ENCODE measurements around the gene GLCCI1.
"Not testable (repeated sequence)": the region's sequence is repeated elsewhere in the genome, so short reads cannot be mapped to it uniquely, and the experiment has no call there.

Gene GLCCI1

DNA sequence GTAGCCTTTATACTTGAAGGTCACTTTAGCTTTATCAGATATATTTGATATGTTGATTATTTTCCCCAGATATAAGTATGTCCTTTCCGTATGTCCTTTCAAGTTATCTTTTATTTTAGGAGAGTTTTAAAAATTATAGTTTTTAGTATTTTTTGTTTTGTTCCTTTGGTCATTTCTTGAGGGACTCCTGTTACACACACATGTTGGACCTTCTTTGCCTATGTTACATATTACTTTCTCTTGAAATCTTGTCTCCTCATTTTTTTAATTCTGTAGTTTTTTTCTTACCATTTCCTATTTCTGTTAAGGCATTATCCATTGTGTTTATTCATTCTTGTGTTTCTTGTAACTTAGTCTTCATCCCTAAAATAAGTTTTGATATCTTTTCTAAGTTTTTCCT lies 23.9 kb downstream of the GLCCI1 start:
- no peak for DNase-seq

GRCh38 chr7:7995348-7995747 lies 26.8 kb downstream of the GLCCI1 start:
- DNase-seq, result not testable (repeated sequence)

GRCh38 chr7:7996568-7996967 lies 28.0 kb downstream of the GLCCI1 start:
- no peak for DNase-seq

DNA sequence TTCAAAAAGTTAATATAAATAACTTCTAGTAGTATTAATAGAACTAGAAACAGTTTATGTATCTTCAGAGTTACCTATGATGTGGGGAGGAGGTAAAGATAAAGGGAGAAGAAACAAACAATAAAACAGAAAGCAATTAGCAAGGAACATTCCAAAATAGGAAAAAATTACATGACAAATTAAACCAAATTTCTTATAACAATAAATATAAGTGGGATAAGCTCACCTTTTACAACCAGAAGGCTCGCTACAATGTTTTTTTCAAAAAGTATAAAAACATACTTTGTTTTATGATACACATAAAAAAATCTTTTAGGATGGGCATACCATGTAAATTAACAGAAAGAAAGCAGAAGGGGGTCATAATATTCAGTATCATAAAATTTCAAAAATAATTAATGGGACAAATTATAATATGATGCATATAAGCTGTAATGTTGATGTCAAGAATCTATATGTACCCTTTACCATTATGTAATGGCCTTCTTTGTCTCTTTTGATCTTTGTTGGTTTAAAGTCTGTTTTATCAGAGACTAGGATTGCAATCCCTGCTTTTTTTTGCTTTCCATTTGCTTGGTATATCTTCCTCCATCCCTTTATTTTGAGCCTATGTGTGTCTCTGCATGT lies 31.8 kb downstream of the GLCCI1 start:
- no peak for DNase-seq

- no peak for DNase-seq
Measured at GRCh38 chr7:8003077-8003476, 34.5 kb downstream of the GLCCI1 start.

DNA sequence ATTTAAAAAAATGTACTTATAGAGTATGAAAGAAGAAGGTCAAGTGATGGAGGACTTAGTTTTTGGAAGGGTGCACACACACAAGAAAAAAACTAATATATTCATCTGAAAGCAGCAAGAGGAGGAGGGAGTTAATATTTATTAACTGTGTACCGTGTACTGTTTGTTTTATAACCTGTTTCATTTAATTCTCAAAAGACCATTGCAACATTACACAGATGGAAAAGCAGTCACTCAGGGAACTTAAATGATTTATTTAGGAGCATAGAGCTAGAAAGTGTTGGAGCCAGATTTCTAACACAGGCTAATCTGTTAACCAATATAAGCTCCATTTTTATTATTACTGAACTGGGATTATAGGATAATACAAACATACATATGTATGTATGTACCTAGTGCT lies 36.7 kb downstream of the GLCCI1 start:
- DNase-seq, result no peak

- DNase-seq, result no peak
Measured at GRCh38 chr7:8014399-8014798, 45.8 kb downstream of the GLCCI1 start.

GRCh38 chr7:8015100-8015745 lies 46.6 kb downstream of the GLCCI1 start:
- no peak for DNase-seq

GRCh38 chr7:8015746-8016120 lies 47.1 kb downstream of the GLCCI1 start:
- no peak for DNase-seq

DNA sequence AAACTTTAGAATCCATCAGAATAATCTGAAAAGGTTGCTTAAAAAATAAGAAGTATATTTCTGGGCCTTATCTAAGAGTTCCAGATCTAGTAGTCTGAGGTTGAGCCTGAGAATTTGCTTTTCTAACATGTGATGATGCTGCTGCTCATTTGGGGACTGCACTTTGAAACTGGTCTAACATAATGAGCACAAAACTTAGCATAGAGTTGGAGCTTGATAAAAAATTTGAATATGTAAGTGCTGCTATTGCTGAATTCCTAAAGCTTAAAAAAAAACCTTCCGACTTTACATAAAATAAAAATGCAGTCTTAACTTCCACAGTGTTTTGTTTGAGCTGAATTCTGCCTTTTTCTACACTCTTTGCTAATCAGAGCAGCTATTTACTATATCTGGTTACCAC lies 48.8 kb downstream of the GLCCI1 start:
- DNase-seq, result no peak

GRCh38 chr7:8018961-8019360 lies 50.4 kb downstream of the GLCCI1 start:
- DNase-seq, result no peak

DNA sequence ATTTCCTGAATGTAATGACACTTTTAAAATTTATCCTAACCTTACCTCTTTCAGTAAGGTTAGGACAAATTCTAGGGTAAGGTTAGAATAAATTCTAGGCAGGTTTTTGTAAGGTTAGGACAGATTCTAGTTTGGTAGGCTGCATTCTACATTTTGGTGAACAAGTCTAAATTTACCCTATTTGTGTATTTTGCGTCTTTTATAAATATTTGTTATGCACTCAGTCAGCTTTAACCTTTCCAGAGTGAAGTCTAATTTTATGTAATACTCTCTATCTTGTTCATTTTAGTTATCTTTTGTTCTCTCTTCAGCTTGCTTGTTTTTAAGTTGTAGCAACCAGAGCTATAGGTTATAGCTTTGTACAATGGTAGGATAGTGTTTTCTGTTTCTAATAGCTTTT lies 54.0 kb downstream of the GLCCI1 start:
- DNase-seq, result no peak

DNA sequence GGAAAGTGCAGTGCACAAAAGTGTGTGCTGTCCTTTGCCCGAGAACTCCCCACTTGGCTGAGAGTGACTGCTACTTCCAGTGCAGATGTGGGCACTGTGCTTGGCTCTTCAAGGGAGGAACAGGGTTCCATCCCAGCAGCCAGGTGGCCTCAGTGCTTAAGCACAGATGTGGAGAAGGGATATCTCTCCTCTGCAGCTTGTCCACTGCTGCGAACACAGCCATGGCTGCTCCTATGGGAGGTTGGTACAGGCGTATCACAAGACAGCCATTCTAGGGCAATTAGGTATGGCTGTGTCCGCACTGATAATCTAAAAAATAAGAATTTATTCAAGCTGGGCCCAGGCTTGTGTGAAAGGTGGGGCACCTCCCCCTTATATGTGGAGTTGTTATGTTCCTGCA lies 66.6 kb downstream of the GLCCI1 start:
- DNase-seq, result no peak

DNA sequence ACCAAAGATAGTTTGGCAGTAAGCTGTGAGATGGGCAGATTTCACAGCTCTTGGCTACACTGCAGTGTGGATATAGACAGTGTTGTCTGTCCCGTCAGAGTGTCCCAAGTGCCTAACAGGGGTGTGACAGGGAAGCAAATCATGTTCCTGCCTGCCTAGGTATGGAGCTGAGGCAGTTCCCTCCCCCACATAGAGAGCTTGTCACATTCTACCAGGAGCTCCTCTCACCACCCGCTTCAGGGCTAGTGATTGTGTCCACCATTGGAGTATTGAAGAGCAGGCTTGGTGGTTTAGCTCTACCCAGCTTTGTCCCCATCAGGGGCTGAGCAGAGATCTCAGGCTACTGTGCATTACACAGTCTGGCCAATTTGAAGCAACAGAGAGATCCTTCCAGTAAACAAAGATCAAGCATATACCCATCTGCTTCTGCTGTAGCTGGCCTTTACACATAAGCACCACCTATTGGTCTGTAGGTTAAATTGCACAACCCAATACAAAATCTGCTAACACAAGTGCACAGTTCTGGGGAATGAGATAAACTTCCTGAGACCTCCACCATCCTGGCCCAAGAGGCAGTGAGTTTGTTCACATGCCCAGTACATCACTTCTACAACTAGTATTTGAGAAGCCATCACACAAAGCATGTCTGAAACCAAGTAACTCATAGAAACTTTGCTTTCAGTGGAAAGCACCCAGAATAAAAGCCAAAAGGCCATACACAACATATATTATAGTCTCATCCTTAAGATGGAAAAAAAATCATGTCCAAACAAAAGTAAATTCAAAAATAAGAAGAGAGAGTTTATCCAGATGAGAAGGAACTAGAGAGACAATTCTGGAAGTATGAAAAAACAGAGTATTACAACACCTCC lies 67.3 kb downstream of the GLCCI1 start:
- no peak for DNase-seq

DNA sequence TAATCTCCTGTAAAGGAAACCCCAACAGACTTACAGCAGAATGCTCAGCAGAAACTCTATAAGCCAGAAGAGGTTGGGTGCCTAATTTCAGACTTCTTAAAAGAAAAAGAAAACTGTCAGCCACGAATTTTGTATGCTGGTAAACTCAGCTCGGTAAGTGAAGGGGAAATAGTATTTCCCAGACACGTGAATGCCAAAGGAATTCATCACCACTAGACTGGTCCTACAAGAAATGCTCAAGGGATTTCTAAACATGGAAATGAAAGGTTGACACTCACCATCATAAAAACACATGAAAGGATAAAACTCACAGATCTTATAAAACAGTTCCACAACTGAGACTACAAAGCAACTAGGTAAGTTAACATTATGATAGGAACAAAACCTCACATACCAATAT lies 68.6 kb downstream of the GLCCI1 start:
- DNase-seq, result no peak

DNA sequence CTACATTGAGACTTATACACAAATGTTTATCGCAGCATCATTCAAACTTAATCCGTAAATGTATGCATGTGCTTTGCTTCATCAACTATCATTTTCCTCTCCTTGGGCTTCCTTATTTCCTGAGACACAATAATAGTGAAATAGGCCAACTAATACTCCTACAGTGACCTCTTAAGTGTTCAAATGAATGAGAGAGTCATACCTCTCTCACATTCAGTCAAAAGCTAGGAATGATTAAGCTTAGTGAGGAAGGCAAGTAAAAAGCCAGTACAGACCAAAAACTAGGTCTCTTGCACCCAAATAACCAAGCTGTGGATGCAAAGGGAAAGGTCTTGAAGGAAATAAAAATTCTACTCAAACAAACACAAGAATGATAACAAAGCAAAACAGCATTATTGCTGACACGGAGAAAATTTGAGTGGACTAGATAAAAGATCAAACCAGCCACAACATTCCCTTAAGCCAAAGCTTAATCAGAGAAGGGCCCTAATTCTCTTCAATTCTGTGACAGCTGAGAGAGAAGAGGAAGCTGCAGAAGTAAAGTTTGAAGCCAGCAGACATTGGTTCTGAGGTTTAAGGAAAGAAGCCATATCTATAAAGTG lies 72.3 kb downstream of the GLCCI1 start:
- no peak for DNase-seq

DNA sequence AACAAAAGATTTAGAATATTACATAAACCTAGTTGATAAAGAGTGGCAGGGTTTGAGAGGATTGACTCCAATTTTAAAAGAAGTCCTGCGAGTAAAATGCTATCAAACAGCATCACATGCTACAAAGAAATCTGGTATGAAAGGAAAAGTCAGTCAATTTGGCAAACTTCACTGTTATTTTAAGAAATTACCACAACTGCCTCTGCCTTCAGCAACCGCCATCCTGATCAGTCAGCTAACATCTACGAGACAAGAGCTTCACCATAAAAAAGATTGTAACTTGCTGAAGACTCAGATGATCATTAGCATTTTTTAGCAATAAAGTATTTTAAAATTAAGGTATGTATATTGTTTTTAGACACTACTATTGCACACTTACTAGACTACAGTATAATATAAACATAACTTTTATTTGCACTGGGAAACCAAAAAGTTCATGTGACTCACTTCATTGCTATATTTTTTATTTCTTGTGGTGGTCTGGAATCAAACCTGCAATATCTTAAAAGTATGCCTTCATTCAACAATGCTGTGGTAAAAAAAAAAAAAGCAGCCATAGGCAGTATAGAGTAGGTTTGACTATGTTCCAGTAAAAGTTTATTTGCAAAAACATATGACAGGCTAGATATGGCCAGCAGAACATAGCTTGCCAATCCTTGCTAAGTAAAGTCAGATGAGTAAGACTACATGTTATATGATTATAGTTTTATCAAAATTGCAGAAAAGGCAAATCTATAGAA lies 74.4 kb downstream of the GLCCI1 start:
- DNase-seq, result no peak

GRCh38 chr7:8044761-8045430 lies 76.3 kb downstream of the GLCCI1 start:
- DNase-seq, result no peak

DNA sequence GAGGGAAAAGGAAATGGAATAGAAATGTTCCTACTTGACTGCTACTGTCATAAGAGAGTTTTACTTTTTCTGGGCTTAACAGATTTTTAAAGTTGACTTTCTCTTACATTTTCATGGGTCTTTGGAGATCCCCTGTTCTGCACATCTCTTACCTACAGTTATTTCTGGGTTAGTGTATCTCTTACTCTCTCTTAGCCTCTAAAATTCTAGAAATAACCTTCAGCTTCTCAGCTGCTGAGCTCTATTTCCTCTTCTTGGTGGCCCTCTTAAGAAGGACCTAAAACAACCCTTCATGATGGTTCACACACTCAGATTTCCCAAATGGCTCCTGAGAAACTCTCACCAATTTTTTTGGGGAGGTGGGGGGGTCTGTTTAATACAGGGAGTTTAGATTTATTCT lies 79.5 kb downstream of the GLCCI1 start:
- DNase-seq, result not testable (repeated sequence)

DNA sequence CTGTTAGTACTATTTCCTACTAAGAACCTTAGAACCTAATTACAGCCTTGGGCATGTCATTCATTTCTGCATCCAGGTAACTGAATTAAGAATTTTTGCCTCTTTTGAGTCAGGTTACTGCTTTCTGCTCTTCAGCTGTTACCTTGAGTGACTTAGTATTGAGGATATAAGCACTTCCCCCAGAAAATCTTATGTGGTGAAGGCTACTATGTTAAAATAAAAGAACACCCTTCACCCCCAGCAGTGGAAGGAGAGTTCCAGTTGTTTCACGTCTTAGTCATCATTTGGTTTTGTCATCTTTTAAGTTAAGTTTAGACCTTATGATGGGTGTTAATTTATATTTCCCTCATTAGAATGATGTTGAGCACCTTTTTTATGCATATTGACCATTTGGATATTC lies 82.8 kb downstream of the GLCCI1 start:
- DNase-seq, result no peak

- no peak for DNase-seq
Measured at GRCh38 chr7:8051998-8052397, 83.4 kb downstream of the GLCCI1 start.

DNA sequence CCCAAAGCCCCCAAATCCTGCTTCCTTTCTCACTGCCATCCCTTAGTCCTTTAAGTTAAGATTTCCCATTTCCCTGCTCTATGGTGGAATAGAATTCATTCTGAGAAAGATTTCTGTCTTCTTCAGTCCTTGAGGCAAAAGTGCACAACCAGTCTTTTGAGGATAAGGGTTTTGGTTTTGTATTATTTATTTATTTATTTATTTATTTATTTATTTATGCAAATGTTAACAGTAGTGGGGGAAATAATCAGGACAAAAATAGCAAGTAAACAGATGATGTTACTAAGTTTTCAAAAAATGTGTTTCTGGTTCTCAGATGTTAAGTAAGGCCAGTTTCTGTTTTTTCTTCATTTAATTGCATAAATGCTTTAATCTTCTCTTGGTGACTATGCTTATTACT lies 84.2 kb downstream of the GLCCI1 start:
- DNase-seq, result no peak

Data from NCI-H2227 treated with DMSO at 0.1 percent for 48 hours (cell line).